Inflammatory macrophage treated with lipopolysaccharide for 4 hours (primary cell): Measurements from ENCODE around the gene GCK.
A peak's percentile ranks its signal among the peaks of the same experiment; 100 is the strongest.
"Not testable (repeated sequence)": the region's sequence is repeated elsewhere in the genome, so short reads cannot be mapped to it uniquely, and the experiment has no call there.

ENCODE experiments used
- DNase-seq: peaks from one replicate; pipeline ENCODE4 v3.0.0-alpha.2; 2020

Gene GCK

GRCh38 chr7:44139311-44140010 lies 49.8 kb downstream of the GCK start:
- no peak for DNase-seq

GRCh38 chr7:44138698-44139097 lies 50.5 kb downstream of the GCK start:
- no peak for DNase-seq

DNA sequence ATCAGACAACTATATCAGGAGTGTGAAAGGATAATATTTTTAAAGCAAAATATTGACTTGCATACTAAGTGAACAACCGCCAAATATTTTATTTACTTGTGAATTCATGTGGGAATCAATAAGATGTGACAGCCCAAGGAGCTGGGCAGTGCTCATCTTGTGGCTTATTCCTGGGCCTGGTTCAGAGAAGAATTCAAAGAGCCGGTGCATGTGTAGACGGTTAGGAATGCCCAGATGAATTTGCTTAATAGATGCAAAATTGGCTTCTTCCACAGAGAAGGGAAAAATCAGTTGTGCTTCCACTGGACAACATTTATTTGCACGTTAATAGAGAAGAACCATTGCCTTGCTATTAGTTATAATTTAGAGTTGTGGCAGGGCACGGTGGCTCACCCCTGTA lies 52.5 kb downstream of the GCK start:
- no peak for DNase-seq

- DNase-seq, result no peak
Observed at GRCh38 chr7:44134943-44135628, 54.2 kb downstream of the GCK start.

DNA sequence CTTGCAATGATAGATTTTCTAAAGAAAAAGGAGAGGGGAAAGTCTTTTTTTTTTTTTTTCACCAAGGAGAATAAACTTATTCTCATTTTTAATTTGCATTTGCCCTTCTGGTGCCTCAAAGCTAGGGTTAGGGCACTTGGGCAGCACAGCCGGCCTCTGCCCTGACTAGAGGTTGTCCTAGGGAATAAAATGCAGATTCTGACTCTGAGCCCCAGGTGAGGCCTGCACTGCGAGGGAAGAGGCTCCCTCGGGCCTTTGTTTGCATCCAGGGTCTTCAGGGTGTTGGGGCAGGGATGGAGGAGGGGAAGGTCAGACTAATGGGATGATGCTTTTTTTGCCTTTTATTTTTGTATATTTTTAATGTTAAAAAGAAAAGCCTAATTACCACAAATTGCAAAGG lies 55.9 kb downstream of the GCK start:
- DNase-seq, result no peak

DNA sequence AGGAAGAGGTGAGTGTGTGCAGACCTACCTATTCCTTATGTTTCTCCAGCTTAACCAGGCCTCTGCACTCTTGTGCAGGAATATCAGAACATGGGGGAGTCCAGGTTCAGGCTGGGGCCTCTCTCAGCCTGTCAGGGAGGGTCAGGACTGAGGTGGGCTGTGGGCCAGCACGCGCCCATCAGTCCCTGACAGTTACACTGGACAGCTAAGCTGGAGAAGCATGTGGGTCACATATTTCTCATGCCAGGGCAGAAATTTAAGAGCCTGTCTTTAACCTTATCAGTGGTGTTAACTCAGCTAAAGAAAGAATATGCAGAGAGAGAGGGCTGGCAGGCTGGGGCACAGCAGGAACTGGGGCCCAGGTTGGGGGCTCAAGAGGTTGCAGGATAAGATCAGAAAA lies 57.2 kb downstream of the GCK start:
- no peak for DNase-seq

GRCh38 chr7:44131173-44132029 lies 57.8 kb downstream of the GCK start:
- no peak for DNase-seq

GRCh38 chr7:44128721-44129582 lies 60.3 kb downstream of the GCK start:
- DNase-seq, result no peak

DNA sequence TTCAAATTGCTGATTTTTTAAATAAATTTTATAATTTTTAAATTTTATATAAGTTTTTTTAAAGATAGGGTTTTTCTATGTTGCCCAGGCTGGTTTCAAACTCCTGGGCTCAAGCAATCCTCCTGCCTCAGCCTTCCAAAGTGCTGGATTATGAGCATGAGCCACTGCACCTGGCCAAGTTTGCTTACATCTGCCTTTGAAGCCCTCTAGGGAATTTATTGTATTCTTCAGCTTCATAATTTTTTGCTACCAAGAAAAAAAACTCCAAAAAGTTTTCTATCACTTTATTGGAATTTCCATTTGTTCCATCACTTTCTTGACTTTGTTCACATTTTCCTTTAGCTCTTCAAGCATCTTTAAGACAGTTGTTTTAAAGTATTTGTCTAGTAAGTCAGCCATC lies 62.1 kb downstream of the GCK start:
- no peak for DNase-seq

GRCh38 chr7:44126574-44126973 lies 62.7 kb downstream of the GCK start:
- not testable (repeated sequence) for DNase-seq

GRCh38 chr7:44124822-44125202 lies 64.4 kb downstream of the GCK start:
- DNase-seq, result no peak

DNA sequence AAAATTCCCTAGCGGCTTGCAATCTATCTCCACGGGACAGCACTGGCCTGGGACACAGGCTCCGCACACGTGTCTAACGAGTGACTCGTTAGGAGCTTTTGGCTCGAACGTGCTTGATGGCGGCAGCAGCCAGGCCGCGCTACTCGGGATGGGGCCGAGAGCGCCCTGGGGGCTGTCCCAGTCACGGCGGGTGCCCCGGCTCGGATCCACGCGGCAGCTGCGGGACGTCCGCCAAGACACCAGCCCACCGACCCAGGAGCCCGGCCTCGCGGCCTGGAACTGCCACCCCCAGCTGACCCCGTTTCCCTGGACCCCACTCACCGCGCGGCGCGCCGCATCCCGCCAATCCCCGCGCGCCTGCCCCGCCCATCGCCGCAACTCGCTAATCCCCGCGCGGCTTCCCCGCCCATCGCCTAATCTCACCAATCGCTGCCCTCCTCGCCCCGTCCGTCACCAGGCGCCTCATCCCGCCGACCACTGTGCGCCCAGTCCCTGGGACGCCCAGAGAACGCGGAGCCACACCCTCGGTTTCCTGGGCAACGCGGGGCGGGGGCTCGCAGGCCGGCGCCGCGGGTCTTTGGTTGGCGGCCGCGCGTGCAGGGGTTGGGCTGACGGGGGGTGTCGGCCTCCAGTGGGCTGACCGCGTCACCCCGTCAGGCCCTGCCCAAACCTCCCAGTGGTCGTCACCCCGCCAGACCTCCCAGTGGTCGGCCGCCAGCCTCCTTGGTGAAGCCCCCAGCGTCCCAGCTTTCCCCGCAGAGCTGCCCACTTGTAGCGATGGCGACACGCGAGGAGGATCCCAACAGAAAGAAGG lies 65.8 kb downstream of the GCK start, which contains the start of gene POLD2:
POLD2 (minus strand) TSS at position 359 of the 814 bp plus-strand sequence. CDS start 1,495 bp downstream, outside the sequence.
- DNase-seq, result peak; percentile 96

DNA sequence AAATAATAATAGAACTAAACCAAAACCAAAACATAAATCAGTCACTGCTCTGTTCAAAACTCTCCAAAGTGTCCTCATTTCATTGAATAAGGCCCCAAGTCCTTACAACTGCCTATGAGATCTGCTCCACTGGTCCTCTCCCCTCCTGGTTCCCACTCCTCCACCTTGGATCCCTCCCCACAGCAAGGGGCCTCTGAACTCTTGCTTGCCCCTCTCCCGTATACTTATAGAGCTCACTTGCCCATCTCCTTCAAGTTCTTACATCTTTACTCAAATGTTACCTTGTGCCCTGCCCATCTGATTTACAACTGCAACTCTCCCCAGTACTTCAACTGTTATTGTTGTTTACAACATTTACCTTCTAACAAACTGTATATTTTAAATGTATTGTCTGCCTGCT lies 66.7 kb downstream of the GCK start:
- DNase-seq, result no peak

DNA sequence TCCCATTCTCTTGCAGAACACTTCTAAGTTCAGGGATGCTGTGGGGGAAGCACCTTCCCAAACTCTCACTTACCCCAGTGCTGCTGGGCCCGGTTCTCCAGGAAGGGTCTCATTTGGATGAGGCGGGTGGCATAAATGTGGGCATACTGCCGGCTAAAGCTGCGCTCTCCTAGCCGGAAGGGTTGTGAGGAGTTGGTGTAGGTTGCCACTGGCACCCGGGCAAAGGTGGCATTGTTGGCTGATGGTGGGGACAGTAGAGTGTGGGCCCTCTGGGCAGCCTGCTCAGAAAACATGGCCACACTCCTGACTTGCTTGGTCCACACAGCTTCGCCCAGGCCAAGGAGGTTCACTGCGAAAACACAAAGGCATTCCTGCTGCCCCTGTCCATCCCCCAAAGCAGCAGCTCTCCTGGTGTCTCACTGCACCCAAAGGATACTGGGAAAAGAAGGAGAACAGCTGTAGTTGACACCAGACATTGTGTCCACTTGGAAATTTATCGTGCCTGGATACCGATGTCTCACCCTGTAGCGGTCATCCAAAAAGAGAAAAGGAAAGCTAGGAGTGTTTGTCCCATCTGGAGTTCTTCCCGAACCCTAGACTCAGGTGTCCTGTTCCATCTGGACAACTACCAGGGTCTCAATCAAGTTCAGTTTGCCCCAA lies 67.3 kb downstream of the GCK start:
- DNase-seq, result no peak

DNA sequence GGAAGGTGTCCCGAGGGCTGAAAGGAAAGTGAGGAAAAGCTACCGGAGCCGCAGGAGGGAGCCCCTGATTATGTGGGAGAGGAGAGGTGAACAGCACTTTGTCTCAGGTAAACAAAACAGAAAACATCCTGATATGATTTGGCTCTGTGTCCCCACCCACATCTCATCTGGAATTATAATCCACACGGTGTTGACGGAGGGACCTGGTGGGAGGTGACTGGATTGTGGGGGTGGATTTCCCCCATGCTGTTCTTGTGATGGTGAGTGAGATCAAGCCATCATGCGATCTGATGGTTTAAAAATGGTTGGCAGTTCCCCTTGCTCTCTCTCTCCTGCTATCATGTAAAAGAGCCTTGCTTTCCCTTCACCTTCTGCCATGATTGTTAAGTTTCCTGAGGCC lies 68.8 kb downstream of the GCK start:
- no peak for DNase-seq

DNA sequence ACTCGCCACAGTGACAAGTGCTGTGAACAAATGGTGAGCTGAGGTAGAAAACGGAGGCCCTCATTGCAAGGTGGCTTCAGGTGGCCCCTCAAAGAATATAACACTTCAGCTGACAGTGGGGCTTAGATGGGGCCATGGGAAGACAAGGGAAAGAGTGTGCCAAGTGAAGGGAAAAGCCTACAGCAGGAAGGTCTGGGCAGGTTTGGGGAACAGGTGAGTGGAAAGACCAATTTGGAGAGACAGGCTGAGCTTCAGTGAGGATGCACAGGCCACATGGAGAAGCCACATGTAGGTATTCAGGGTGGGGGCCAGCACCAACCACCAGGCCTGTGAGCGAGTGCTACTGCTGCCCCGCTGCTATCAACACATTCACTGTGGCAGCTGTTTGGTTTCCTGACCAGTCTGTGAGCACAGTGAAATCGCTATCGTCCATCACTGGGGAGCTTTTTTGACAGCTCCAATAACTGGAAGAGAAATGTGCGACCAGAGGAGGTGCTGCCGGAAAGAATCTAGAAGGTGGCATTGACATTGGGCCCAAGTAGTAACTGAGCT lies 69.3 kb downstream of the GCK start:
- no peak for DNase-seq

DNA sequence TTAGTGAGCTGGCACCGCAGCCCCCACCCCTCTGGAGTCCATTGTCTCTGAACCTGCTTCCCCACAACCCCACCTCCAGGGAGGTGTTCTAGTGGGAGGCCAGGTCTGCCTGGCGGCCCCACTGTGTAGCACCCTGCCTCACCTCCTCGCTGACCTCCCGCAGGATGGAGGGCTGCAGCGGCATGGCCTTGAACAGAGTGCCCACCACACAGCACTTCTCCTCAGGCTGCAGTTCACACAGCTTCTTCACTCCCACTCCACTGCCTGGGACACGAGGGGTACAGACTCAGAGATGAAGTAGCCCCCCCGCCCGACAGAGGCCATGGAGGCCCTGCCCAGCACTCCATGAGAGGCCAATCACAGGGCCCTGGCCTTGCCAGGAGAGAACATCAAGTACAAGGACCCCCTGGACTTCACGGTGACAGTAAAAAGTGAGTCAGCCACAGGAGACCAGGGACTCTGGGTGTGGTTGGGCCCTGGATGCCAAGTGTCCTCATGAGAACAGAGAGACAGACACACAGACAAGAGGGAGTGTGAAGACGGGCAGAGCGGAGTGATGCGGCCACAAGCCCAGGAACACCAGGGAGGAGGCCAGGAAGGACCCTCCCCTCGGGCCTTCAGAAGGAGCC lies 71.3 kb downstream of the GCK start:
- DNase-seq, result no peak

DNA sequence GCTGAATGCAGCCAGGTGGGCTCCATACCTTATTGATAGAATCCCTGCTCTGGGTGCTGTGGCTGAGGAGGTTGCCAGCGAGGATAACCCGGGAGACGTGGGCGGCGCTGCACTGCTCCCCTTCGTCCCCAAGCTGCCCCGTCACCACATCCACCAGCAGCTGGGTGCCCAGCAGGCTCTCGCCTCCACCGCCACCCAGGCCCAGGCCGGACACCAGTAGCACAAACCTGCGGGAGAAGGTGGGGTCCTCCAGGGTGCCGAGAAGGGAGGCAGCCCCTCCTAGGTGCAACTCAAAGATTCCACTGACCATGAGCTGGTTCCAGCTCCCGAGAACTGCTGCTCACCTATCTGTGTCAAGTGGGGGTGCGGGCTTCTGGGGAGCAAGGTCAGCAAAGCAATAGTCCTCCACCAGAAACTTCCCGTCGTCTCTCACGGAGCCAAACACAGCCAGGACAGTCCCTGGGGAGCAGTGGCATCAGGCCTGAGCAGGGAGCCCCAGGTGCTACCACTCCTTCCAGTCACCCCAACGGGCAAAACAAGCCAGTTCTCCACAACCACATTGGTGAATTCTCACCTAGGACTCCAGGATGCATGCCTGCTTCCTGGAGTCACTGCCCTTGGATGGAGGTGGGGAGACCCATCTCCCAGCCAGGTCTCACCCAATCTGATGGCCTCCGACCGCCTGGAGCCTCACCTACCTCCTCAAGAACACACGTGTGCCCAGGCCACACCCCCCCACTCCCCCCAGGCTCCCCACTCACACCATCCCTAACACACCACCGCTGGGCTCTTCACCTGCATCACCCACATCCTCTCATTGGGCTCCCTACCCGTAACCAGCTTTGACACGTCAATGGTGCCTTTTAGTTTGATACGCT lies 72.2 kb downstream of the GCK start:
- DNase-seq, result no peak

DNA sequence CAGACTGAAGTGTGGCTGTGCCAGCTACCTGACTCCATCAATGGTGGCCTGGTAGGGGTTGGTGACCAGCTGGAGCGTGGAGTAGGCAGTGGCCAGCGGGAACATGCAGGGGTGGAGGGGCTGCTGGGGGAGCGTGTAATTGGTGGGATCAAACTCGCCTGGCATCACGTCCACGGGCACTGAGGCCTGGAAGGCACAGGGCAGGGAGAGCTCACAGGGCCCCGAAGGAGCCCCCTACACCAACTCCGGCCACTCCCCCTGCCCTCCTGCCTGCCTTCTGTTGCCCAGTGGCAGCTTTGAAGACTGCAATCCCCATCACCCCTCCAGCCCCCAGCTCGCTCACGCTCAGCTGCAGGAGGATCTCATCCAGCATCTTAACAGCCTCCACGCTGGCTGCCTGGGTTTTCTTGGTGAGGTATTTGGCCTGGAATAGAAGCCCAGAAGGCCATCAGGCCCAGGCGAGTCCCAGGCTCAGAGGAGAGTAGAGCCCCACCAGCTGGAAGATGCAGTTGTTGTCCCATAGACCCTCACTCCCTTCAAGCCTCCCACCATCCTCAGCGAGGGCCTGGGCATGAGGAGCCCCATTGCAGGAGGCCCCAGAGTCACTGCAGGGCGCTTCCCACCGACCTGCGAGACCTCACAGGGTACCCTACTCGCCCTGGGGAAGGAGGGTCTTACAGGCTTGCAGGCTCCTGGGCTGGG lies 73.0 kb downstream of the GCK start:
- DNase-seq, result no peak
